H1 (cell line): ENCODE measurements around the gene PNLIP. TPM values are rescaled to one million over a fixed set of nuclear protein-coding genes. Genes with fewer than 3 reads are reported as not detected.

Experiments
- ASH2L ChIP-seq: fragments of 200-600, 300-600 bp; sonication (generic); IDR thresholded peaks from one replicate; pipeline ENCODE4 v1.7.1; 2017; ENCODE audit warnings: low read length
- BACH1 ChIP-seq: IDR thresholded peaks from 2 replicates; pipeline ENCODE4 v1.6.1; 2012; ENCODE audit warnings: low read length, improper control_type of control experiment
- JUND ChIP-seq: IDR thresholded peaks from 2 replicates; pipeline ENCODE4 v1.6.1; 2011; ENCODE audit warnings: mild to moderate bottlenecking, improper control_type of control experiment, low read length
- KDM4A ChIP-seq: IDR thresholded peaks from one replicate; pipeline ENCODE4 v1.7.1; 2012; ENCODE audit warnings: low read depth, mild to moderate bottlenecking, moderate library complexity, low read length, inconsistent platforms; ENCODE audit not compliant: severe bottlenecking
- MAFK ChIP-seq: IDR thresholded peaks from 2 replicates; pipeline ENCODE4 v1.6.1; 2012; ENCODE audit warnings: low read depth, mild to moderate bottlenecking, improper control_type of control experiment, low read length
- RBBP5 ChIP-seq: IDR thresholded peaks from 2 replicates; pipeline ENCODE4 v1.7.1; 2012; ENCODE audit warnings: low read depth, mild to moderate bottlenecking, inconsistent platforms, low read length, moderate library complexity, borderline replicate concordance
- SP1 ChIP-seq: IDR thresholded peaks from 2 replicates; pipeline ENCODE4 v1.6.1; 2011; ENCODE audit warnings: low read depth, low read length
- TAF7 ChIP-seq: optimal IDR thresholded peaks from 2 replicates; pipeline ENCODE3; 2011; ENCODE audit warnings: low read depth, mild to moderate bottlenecking, inconsistent platforms, low read length, moderate library complexity, borderline replicate concordance
- polyA plus RNA-seq, 7 experiments: library from polyadenylated mRNA; depleted of rRNA in 3 of 7; stranded (reverse) in 5 of 7; unstranded in 2 of 7; fragments of >200 nt in 5 of 7; fragments of 200-250 nt in 2 of 7; gene quantifications; 1 replicate in 5 of 7; 2 replicates in 1 of 7; 4 replicates in 1 of 7; pipeline versions ENCODE4 v1.2.1 to v1.2.3, GENCODE V29; 2011 to 2013; ENCODE audit warnings: missing spikeins in 2 of 7, mixed read lengths in 2 of 7
- total RNA-seq: library from RNA; stranded (reverse); fragmentation: NEBNext Ultra II Directional; extraction: Animal tissue kit (Norgen Biotek cat#: 25700); gene quantifications from 2 replicates; pipeline ENCODE4 v1.2.1, GENCODE V29; 2021
- TF ChIP-seq, protein P1 (sequence below): IDR thresholded peaks from 2 replicates; pipeline ENCODE4 v1.6.1; 2011; ENCODE audit warnings: low read length, improper control_type of control experiment
- TF ChIP-seq, protein P2 (sequence below): IDR thresholded peaks from 2 replicates; pipeline ENCODE4 v1.6.1; 2012; ENCODE audit warnings: inconsistent platforms

Gene PNLIP
- total and polyA plus RNA-seq, 2 of the 8 experiments (the other 6 are each of a cell fraction or from before 2014, with no cell fraction given): not detected

DNA sequence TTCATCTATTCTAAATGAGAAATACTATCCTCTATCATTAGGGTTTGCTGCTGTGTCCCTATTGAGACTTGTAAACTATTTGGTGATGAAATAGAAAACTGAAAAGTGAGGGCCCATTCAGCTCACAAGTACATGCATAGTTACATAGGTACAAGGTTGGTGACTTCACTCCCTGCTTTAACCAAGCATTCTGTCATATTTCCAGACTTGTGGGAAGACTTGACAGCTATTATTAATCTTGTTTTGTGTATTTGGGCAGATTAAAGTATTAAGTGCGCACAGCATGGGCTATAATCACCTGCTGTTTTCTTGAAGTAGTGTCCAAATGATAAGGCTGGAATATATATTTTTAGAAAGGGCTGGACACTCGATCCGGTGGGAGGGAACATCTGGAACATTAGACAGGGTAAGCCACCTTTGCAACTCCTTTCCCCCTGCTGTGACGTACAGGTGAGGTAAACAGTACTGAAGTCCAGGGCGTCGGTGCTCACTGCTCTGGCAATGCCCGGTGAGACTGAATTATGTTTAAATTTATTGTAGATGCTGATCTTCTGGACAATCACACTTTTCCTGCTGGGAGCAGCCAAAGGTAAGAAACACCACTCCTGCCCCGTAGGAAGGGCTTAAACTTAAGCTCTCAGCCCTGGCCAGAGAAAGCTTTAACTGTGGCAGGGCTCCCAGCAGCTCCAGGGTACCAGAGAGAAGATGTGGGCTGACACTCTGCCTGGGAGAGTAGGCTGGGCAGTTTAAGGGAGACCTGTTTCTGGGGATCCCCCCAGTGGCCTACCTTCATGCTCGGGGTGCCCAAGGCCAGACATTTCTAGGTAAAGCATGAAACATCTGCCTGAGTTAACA lies 45.1 kb downstream of the PNLIP start, which contains the start of gene PNLIPRP1 (continued):
- TF ChIP-seq, protein P1, sequence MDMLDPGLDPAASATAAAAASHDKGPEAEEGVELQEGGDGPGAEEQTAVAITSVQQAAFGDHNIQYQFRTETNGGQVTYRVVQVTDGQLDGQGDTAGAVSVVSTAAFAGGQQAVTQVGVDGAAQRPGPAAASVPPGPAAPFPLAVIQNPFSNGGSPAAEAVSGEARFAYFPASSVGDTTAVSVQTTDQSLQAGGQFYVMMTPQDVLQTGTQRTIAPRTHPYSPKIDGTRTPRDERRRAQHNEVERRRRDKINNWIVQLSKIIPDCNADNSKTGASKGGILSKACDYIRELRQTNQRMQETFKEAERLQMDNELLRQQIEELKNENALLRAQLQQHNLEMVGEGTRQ: no peak
- TF ChIP-seq RBBP5: no peak
- no peak for TF ChIP-seq JUND
- no peak for TF ChIP-seq TAF7
- TF ChIP-seq, protein P2, sequence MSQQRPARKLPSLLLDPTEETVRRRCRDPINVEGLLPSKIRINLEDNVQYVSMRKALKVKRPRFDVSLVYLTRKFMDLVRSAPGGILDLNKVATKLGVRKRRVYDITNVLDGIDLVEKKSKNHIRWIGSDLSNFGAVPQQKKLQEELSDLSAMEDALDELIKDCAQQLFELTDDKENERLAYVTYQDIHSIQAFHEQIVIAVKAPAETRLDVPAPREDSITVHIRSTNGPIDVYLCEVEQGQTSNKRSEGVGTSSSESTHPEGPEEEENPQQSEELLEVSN: no peak
- TF ChIP-seq SP1: no peak
- no peak for TF ChIP-seq MAFK
- TF ChIP-seq KDM4A: no peak
- TF ChIP-seq ASH2L: no peak
- TF ChIP-seq BACH1: no peak
